Esophagus muscularis mucosa (tissue), 3 donors: ENCODE data around the gene NEUROD1.

Source experiments
- POLR2A ChIP-seq: fragments of 450-650 bp; IDR thresholded peaks from one replicate; pipeline ENCODE4 v1.6.1; 2017; ENCODE audit warnings: antibody characterized with exemption, moderate library complexity, mild to moderate bottlenecking, low read depth
- POLR2AphosphoS5 ChIP-seq, 2 donors: sonication (generic); formaldehyde crosslinking; IDR thresholded peaks; one replicate each; pipeline ENCODE4 v1.6.1; 2017; ENCODE audit warnings: antibody characterized with exemption in 2 of 2
- TF ChIP-seq, protein P1 (sequence below), 3 experiments: fragments of 200-600 bp in 2 of 3; fragments of 450-650 bp in 1 of 3; sonication (generic) in 2 of 3; IDR thresholded peaks; one replicate each; pipeline ENCODE4 v1.5.1; 2017 to 2019; ENCODE audit warnings: antibody characterized with exemption in 3 of 3, mild to moderate bottlenecking in 2 of 3, moderate library complexity in 1 of 3

DNA sequence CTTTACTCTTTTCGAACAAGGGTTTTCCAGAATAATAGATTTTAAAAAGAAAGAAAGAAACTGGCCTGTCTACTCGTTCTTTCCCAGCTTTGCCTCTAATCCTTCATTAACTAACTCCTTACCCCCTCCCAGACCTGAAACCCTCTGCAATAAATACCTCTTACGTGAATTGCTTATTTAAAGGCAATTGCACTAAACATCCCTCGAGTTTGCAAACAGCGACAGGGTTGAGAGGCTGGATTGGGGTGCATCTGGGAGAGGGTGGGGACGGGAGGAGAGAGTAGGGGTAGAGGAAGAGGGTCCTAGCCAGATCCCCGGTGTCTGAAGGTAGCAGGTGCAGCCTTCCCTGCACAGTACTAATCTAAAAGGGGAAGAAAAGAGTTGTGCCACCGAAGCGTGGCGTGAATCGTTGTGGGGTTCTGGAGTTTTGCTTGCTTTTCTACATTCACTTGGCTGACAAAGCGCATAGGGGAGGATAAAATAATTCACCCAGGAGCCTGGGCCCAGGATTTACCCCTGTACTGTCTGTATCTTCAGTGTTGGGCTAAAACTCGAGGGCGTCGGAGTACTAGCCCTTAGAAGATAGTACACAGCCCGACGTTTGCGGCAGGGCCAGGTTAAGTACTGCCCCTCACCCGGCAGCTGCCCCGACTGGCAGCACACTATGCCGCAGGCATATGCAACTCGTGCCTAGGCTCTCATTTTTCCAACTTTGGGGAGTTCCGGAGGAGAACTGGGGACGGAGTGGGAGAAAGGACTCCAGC is 1.9 kb upstream of the NEUROD1 start:
- TF ChIP-seq POLR2A, result no peak
- TF ChIP-seq, protein P1, sequence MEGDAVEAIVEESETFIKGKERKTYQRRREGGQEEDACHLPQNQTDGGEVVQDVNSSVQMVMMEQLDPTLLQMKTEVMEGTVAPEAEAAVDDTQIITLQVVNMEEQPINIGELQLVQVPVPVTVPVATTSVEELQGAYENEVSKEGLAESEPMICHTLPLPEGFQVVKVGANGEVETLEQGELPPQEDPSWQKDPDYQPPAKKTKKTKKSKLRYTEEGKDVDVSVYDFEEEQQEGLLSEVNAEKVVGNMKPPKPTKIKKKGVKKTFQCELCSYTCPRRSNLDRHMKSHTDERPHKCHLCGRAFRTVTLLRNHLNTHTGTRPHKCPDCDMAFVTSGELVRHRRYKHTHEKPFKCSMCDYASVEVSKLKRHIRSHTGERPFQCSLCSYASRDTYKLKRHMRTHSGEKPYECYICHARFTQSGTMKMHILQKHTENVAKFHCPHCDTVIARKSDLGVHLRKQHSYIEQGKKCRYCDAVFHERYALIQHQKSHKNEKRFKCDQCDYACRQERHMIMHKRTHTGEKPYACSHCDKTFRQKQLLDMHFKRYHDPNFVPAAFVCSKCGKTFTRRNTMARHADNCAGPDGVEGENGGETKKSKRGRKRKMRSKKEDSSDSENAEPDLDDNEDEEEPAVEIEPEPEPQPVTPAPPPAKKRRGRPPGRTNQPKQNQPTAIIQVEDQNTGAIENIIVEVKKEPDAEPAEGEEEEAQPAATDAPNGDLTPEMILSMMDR (IDR thresholded peaks at IDR 0.05), result no peak
- no peak for TF ChIP-seq POLR2AphosphoS5 (IDR thresholded peaks at IDR 0.05)
